GM12878 (cell line): ENCODE data around the gene KRTAP5-11. TPM values are rescaled to one million over a fixed set of nuclear protein-coding genes. Genes with fewer than 3 reads are reported as not detected.

ENCODE experiments used
- ATAC-seq: fragments of 200-7000 bp; cut with Tn5 transposase; 3 replicates; pipeline ENCODE4 v1.9.1; 2020; ENCODE audit warnings: mild to moderate bottlenecking, moderate library complexity
- BruUV-seq: library from RNA; stranded (reverse); fragments of 400-500 nt; replicated peaks from 2 replicates; lab custom pipeline; 2021; lab: Mats Ljungman, UMichigan
- CTCF ChIA-PET: fragments of 300-600 bp; sonication (Branson Sonifier 250); formaldehyde crosslinking; extraction: SDS; loops from one replicate; lab custom pipeline; 2021; ENCODE audit warnings: inconsistent platforms; lab: Yijun Ruan, JAX
- POLR2A ChIA-PET: fragments of 350-600 bp; formaldehyde crosslinking; extraction: SDS; loops from one replicate; lab custom pipeline; 2021; ENCODE audit warnings: inconsistent platforms; lab: Charles Lee
- RAD21 ChIA-PET: fragments of 300-600 bp; sonication (Branson Sonifier 250); formaldehyde crosslinking; loops from one replicate; lab custom pipeline; 2023; ENCODE audit warnings: antibody characterized with exemption; ENCODE audit not compliant: unreplicated experiment; lab: Charles Lee
- SMC1A ChIA-PET: fragments of 300-600 bp; sonication (Branson Sonifier 250); formaldehyde crosslinking; loops from one replicate; lab custom pipeline; 2023; ENCODE audit not compliant: unreplicated experiment, uncharacterized antibody; lab: Charles Lee
- DNase-seq: peaks from one replicate; pipeline ENCODE4 v3.0.0-alpha.2; 2011; ENCODE audit warnings: low read depth, low spot score
- FAIRE-seq: peaks from 3 replicates; lab custom pipeline; 2011; peaks lifted over from hg19 to GRCh38; lab: Jason Lieb, UNC
- H2AFZ ChIP-seq: 2 replicates; pipeline ENCODE4 v1.6.0; 2011; ENCODE audit warnings: low read depth, low read length, control low read depth; ENCODE audit not compliant: control insufficient read depth
- H3K27ac ChIP-seq: 2 replicates; pipeline ENCODE4 v1.5.1; 2011; ENCODE audit warnings: control low read depth; ENCODE audit not compliant: control insufficient read depth, insufficient read depth
- H3K27me3 ChIP-seq, 2 experiments: replicated peaks in 1 of 2; 2 replicates each; pipeline versions ENCODE4 v1.6.0 to v1.6.1; 2011; ENCODE audit warnings: low read length in 1 of 2; ENCODE audit not compliant: control insufficient read depth in 2 of 2, insufficient read depth in 2 of 2
- H3K36me3 ChIP-seq, 2 experiments: 2 replicates each; pipeline ENCODE4 v1.5.1; 2011; ENCODE audit warnings: low read length in 1 of 2; ENCODE audit not compliant: control insufficient read depth in 2 of 2, insufficient read depth in 2 of 2
- H3K4me1 ChIP-seq: 2 replicates; pipeline ENCODE4 v1.6.1; 2011; ENCODE audit warnings: mild to moderate bottlenecking, low read length, moderate library complexity, mixed read lengths; ENCODE audit not compliant: control insufficient read depth, insufficient read depth
- H3K4me2 ChIP-seq: 2 replicates; pipeline ENCODE4 v1.6.0; 2011; ENCODE audit warnings: control low read depth; ENCODE audit not compliant: control insufficient read depth, insufficient read depth
- H3K4me3 ChIP-seq: fragments of 200-600 bp; sonication (generic); 2 replicates; pipeline ENCODE4 v1.5.1; 2016
- H3K79me2 ChIP-seq: 2 replicates; pipeline ENCODE4 v1.6.0; 2011; ENCODE audit warnings: low read length; ENCODE audit not compliant: control insufficient read depth, insufficient read depth
- H3K9ac ChIP-seq: 2 replicates; pipeline ENCODE4 v1.8.0; 2011; ENCODE audit warnings: low read length, control low read depth, mixed read lengths; ENCODE audit not compliant: control insufficient read depth, insufficient read depth
- H3K9me3 ChIP-seq: replicated peaks from 3 replicates; pipeline ENCODE4 v1.5.1; 2011; ENCODE audit warnings: mild to moderate bottlenecking, low read length; ENCODE audit not compliant: control insufficient read depth, insufficient read depth
- H4K20me1 ChIP-seq: 2 replicates; pipeline ENCODE4 v1.6.0; 2011; ENCODE audit not compliant: control insufficient read depth, insufficient read depth
- MEF2A ChIP-seq: IDR thresholded peaks from 2 replicates; pipeline ENCODE4 v1.6.1; 2011; ENCODE audit warnings: low read depth, mild to moderate bottlenecking, low read length, moderate library complexity; ENCODE audit not compliant: insufficient read depth
- SMAD5 ChIP-seq: IDR thresholded peaks from 2 replicates; pipeline ENCODE4 v1.6.1; 2016; ENCODE audit warnings: antibody characterized with exemption, low read depth
- SREBF1 ChIP-seq: IDR thresholded peaks from 2 replicates; pipeline ENCODE4 v1.6.1; 2012; ENCODE audit warnings: mild to moderate bottlenecking, low read length
- WGBS: methylation state at CpG from one replicate; pipeline ENCODE4 v1.1.6; 2016; ENCODE audit warnings: low lambda C conversion rate; ENCODE audit not compliant: insufficient replicate concordance, insufficient coverage; ENCODE audit errors: missing lambda C conversion rate; 5-methylcytosine and 5-hydroxymethylcytosine counted together
- in situ Hi-C: fragments of 300-500 bp; cut with MboI; formaldehyde crosslinking; loops from 9 replicates; pipeline ENCODE4 v1.14.3; 2018; ENCODE audit warnings: mixed read lengths
- intact Hi-C: fragments of 100-400 bp; cut with micrococcal nuclease; formaldehyde crosslinking; loops from one replicate; pipeline ENCODE4 v1.14.2; 2022; ENCODE audit not compliant: unreplicated experiment
- polyA plus RNA-seq, 11 experiments: library from polyadenylated mRNA; depleted of rRNA in 4 of 11; unstranded in 6 of 11; stranded (reverse) in 5 of 11; fragments of >200 nt; fragmentation: Nextera tagmentation in 4 of 11; fragmentation: Illumina TruSeq in 1 of 11; extraction: Ambion mirVana in 4 of 11; extraction: Trizol in 1 of 11; gene quantifications; 1 replicate in 1 of 11; 2 replicates in 10 of 11; pipeline versions ENCODE4 v1.2.1 to v1.2.3, GENCODE V29; 2011 to 2016; ENCODE audit warnings: inconsistent platforms in 2 of 11, missing spikeins in 2 of 11, low read depth in 1 of 11
- total RNA-seq, 4 experiments: library from RNA; depleted of rRNA in 3 of 4; stranded (reverse); fragments of >200 nt in 3 of 4; fragmentation: Illumina TruSeq in 1 of 4; extraction: Trizol in 1 of 4; gene quantifications; 2 replicates each; pipeline versions ENCODE4 v1.2.1 to v1.2.3, GENCODE V29; 2013 to 2021
- TF ChIP-seq, protein P1 (sequence below): fragments of 450-650 bp; IDR thresholded peaks from 2 replicates; pipeline ENCODE4 v1.6.1; 2017; ENCODE audit warnings: mild to moderate bottlenecking

The KRTAP5-11 gene
- total and polyA plus RNA-seq, 10 of the 15 experiments (the other 5 are each of a cell fraction or from before 2014, with no cell fraction given), result not detected

DNA sequence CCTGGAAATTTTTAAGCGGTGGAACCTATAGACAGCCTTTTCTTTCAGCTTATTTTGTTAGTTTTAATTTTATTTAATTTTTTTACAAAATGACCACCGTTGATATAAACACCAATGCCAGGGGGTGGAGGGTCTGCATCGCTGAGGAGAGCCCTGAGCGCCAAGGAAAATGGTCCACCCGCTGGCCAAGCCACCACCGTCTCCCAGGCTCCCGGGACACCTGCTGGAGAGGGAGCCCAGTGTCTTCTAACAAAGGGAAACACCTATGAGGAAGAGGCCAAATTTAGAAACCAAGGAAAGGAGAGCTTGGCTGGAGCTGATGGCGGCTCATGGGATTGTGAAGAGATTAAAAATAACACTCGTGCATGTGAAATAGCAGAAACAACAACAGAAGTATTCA is 45.1 kb downstream of the KRTAP5-11 start (continued):
- TF ChIP-seq, protein P1, sequence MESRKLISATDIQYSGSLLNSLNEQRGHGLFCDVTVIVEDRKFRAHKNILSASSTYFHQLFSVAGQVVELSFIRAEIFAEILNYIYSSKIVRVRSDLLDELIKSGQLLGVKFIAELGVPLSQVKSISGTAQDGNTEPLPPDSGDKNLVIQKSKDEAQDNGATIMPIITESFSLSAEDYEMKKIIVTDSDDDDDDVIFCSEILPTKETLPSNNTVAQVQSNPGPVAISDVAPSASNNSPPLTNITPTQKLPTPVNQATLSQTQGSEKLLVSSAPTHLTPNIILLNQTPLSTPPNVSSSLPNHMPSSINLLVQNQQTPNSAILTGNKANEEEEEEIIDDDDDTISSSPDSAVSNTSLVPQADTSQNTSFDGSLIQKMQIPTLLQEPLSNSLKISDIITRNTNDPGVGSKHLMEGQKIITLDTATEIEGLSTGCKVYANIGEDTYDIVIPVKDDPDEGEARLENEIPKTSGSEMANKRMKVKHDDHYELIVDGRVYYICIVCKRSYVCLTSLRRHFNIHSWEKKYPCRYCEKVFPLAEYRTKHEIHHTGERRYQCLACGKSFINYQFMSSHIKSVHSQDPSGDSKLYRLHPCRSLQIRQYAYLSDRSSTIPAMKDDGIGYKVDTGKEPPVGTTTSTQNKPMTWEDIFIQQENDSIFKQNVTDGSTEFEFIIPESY, result no peak
- TF ChIP-seq SREBF1 (no peak), MEF2A (no peak)

- 81% methylated on average over 9 of the region's 9 CpGs for WGBS
- CTCF ChIA-PET, result no interaction called here
- FAIRE-seq, result no peak
Observed at GRCh38 chr11:71535825-71536224, 46.9 kb downstream of the KRTAP5-11 start.

More at GRCh38 chr11:71535825-71536224, 46.9 kb downstream of the KRTAP5-11 start:
- H3K4me2 ChIP-seq, result no peak overlapping the region
- no peak overlapping the region for H3K9ac ChIP-seq
- ChIA-PET SMC1A (no interaction called here), POLR2A (no interaction called here), RAD21 (no interaction called here)
- no peaks in the 10 kb centered on the region for H4K20me1 ChIP-seq
- DNase-seq, result no peak
- H3K4me3 ChIP-seq, result no peak overlapping the region
- in situ Hi-C loops, result no loop called here
- no peak for ATAC-seq
- H3K36me3 ChIP-seq, result no peaks in the 10 kb centered on the region
- H3K27ac ChIP-seq, result no peak overlapping the region
- H3K79me2 ChIP-seq, result no peaks in the 10 kb centered on the region
- intact Hi-C loops, result no loop called here
- no peak overlapping the region for H2AFZ ChIP-seq
- H3K4me1 ChIP-seq, result peaks cover 28% of the 10 kb centered on the region
- no peaks in the 10 kb centered on the region for H3K27me3 ChIP-seq
- TF ChIP-seq SMAD5, result no peak
- TF ChIP-seq, protein P1, result no peak
- peaks cover 6% of the 10 kb centered on the region; the same call in 2 of the 3 replicates for H3K9me3 ChIP-seq
- BruUV-seq, result no TSS peak
